Stromal cell of bone marrow (primary cell): Measurements from ENCODE around the gene POC1A.
"Not testable (repeated sequence)": the region's sequence is repeated elsewhere in the genome, so short reads cannot be mapped to it uniquely, and the experiment has no call there.

Experiments
- DNase-seq: peaks from one replicate; pipeline ENCODE4 v3.0.0-alpha.2; 2012; ENCODE audit warnings: low read depth

POC1A gene

DNA sequence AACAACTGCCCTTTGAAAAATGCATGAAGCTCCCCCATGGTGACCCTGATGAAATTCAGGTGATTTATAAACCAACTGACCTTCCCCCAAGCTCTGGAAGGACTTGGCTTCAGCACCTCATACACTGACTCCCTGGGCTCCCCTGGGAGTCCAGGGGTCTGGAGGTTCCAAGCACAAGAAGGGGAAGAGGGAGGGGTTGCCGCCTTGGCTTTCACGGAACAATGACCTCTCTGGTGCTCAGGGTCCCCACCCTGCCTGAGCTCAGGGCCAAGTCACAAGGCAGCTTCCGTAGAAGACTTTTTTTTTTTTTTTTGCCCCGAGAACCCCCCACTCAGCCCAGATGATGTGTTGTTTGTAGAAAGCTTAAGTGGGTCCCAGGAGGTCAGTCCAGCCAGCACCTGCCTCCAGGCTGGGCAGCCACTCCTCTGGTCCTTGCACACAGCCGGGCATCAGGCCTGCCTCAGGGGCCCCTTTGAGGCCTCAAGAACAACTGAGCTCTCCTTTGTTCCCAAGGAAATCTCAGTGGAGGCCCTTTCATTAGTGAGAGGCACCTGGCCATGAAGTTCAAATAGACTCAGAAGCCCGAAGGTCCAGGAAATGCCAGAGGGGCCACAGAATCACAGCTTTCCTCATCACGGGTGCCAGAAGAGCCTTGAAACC is 29.7 kb upstream of the POC1A start:
- DNase-seq: no peak

DNA sequence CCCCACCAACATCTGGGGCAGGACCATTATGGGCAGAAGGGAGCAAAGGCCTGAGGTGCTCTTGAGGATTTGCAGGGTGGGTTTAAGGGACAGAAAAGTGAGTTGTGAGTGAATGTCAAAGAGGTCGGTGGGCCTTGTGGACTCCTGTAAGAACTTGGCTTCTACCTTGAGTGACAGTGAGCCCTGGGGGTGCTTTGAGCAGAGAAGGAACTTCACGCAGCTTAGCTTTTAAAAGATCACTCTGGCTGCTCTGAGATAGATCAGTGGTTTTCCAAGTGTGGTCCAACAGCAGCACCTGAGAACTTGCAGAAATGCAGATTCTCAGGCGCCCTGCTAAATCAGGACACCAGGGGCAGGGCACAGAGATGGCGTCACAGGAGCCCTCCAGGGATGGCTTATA is 28.5 kb upstream of the POC1A start:
- no peak for DNase-seq

DNA sequence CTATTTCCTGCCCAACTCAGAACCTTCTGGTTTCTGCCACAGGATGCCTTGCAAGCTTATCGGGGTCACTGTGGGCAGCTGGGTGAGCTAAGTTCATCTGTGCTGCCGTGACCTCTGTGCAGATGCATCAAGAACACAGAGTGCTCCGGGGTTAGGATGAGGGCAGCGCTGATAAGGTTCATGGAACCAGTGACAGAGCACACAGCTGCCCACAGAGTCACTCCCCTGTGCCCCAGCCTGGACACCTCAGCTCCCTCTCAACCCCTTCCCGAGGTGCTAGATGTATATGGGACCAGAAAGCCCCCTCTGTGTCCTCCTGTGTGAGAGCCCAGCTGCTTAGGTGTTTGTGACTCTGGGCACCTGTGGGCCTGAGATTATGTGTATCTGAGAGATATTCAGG is 28.0 kb upstream of the POC1A start:
- no peak for DNase-seq

DNA sequence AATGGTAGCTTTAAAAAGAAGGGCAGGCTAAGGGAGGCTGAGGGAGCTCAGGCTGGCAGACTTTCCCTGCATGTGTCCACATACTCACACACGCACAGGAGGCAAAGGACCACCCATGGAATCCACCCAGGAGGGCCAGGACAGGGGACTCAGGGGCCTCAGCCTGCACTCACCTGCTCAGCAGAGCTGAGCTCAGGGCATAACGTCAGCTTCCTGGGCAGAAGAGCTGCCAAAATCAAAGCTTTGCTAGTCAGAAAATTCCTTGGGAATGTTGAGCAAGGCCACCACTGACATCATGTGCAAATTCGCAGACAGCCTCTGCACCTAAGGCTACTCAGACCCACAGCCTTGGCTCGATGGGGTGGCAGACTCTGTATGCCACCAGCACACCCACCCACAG is 27.3 kb upstream of the POC1A start:
- DNase-seq: no peak

DNA sequence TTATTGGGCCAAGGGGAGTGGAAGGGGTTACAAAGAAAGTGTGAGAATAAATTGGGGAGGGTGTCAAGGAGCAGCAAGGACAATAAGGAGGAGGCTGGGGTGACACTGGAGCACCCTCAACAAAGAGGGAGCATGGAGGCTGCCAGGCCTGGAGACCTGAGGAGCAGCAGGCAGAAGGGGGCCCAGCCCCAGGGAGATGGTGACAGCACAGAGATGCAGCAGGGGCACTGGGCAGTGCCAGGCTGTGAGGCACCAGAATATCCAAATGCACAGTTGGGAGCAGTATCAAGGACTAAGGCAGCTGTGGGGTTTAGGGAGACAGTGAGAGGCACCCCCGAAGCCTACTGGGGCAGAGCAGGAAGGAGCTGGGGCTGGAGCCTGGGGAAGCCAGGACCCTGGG is 24.3 kb upstream of the POC1A start:
- DNase-seq: no peak

DNA sequence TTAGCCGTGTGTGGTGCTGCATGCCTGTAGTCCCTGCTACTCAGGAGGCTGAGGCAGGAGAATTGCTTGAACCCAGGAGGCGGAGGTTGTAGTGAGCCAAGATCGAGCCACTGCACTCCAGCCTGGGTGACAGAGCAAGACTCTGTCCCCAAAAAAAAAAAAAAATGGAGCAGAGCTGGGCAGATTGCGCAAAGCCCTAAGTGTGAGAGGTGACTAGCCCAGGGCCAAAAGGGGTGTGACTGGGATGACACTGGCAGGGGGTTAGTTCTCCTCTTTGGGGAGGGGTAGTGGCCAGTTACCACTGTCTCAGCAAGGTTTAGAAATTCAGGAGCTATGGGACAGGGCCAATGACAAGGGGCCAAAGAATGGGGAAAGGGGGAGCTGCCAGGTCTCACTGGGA is 23.9 kb upstream of the POC1A start:
- not testable (repeated sequence) for DNase-seq

DNA sequence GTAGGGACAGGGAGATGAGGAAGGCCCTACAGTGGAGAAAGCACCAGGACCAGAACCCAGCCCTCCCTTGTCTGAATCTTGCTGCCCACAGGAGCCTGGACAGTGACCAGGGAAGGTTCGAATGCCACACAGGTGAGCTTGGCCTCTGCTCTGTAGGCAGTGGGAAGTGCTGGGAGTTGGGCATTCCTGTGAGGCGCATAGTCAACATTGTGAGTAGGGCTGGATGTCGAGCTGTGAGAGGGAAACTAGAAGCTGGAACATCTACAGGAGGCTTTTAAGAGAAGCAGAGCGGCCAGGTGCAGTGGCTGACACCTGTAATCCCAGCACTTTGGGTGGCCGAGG is 23.4 kb upstream of the POC1A start:
- no peak for DNase-seq

DNA sequence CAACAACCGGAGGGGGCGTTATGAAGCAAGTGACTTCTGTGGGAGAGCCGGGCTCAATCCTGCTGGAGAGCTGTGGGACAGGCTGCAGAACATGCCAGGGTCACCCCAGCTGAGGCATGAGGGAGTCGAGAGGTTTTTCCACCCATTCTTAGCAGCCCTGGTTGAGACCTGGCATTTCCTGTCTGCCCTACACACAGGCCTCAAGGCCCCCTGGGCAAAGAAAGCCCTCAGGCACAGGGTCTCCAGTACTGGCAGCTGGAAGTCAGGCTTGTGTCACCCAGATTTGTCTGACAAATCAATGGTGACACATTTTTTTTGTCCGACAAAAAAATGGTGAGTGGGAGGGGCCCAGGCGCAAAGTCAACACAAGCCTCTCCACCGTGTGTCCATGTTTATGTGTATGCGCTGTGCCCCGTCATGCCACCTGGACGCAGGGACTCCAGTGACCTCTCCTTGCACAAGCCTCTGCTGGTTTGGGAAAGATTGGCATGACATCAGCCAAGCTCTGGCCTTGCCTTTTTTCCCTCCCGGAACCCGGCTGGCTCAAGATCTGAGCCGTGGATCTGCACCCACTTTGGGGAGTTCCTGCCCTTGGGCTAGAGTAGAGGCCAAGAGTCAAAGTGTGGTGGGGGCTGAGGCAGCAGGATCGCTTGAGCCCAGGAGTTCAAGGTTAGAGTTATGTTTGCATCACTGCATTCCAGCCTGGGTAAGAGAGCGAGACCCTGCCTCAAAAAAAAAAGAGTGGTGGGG is 22.9 kb upstream of the POC1A start:
- no peak for DNase-seq

DNA sequence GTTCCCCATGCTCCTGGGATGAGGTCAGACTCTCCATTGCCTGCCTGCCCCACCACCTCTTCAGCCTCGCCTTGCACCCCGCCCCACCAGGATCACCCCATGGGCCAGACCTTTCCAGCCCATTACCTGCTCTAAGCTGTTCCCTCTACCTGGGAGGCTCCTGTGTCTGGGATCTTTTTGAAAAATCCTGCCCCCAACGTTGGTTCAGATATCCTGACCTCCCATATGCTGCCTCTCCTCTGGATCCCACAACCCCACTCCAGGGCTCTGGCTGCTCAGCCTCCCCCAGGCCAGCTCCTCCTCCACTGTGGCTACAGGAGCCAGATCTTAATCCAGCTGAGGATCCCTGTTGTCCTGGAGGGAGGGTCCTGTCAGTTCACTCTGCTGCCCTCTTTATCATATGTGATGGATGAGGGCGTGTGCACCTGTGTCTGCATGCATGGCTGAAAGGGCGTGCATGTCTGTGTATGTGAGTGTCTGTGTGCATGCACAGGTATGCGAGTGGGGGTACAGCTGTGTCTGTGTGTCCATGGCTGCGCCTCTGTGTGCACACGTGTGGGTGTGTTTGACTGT is 22.0 kb upstream of the POC1A start:
- DNase-seq: no peak

DNA sequence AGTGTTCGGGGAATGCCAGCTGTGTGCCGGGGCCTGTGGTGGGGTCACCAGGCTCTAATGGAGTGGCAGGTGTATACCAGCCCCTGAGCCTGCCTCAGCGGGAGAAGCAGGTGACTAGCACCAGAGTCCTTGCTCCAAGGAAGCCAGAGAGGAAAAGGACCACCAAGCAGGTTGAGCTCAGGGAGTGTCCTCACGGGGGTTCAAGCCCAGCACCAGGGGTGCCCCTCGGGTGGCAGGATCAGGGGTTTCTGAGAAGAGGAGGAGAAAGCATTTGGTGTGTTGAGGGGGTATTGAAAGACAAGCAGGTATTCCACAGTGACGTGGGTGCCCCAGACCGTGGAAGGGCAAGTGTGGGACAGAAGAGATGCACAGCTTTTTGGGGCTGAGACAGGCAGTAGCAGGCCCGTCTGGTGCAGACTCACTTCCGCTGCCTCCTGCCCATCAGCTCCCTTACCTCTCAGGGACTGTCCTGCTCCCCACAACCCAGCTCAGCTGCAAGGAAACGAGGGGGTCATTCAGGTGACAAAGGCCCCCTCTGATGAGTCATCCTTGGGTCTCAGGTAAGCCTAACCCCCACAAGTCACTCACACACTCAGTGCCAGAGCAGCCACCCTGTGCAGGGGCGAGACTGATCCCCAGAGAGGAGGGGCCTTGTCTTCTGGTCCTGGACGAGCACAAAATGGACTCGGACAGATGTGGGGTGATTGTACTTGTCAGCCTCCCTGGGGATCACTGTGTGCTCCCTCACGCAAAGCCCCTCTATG is 21.4 kb upstream of the POC1A start:
- no peak for DNase-seq

DNA sequence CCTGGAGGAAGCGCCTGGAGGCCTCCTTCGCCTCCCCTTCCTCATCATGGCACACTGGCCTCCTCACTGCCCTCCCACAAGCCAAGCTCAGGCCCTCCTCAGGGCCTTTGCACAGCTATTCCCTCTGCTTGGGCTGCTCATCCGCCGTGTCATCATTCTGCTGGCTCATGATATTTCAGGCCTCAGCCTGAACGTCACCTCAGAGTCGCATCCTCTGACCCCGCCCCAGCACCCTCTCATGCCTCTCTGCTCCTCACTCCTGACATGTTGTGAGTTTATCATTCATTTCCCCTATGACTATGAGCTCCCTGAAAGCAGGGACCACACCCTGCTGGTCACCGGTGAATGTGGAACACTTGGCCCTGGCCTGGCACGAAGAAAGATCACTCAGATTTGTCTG is 20.7 kb upstream of the POC1A start:
- no peak for DNase-seq

DNA sequence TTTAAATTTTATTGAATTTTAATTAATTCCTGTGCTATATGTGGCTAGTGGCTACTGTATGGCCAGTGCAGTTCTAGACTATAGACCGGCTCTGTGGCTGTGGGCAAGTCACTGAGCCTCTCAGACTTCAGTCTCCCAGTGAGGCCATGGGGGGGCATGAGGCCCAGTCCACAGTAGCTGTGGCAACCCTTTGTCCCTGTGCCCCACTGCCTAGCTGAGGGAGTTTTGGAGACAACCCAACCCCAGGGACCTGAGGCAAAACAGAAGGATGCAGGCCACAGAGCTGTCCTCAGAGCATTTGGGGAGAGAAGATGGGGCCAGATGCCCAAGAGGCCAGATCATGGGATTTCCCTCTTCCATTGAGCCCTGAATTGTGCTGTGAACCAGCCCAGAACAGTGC is 18.9 kb upstream of the POC1A start:
- DNase-seq: no peak

DNA sequence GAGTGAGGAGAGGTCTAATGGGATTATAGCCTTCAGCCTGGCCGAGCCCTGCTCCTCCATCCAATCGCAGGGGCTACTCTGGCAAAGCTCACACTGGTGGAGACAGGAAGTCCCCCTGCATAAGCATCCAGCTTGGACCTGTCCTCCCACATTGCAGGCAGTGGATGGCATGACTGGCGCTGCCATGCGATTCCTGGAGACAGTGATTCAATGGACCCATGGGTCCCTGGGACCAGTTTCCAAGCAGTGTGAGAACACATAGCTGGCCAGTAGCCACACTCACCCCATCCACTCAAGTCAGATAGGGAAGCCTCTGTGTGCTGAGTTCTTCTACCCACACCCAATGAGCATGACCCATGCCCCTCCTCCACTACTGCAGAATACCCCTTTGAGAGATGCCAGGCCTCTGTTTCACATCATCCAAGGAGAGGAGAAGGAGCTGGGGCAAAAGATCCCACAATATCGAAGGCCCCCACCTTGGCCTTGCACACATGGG is 18.1 kb upstream of the POC1A start:
- DNase-seq: no peak

DNA sequence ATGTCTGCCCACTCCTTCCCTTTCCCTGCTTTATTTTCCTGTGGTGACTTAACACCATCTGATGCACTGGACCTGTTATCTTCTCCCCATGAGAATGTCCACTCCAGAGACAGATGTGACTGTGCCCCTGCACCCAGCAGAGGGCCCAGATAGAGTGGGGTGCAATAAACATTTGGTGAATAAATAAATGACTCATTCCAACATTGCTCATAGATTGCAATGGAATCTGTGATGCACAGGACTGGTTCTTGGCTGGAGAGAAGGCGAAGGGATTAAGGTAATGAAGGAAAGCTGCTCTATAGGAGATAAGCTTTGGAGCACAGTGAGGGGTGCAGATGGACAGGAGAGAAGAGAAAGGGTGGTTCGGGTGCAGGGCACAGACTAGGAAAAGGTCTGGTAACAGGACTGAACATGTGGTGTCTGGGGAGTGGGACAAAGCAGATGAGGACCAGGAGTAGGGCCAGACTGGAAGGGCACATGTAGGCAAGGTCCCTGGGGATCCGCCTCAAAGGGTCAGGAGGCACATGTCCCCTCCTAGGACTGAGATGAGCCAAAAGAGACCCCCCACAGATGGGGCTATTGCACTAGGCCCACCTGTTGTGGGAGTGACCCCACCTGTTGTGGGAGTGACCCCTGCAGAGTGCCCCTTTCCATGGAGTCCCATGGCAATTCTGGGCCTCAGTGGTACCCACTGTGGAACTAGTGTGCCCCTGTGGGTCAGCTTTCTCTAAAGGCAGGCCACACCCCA is 17.5 kb upstream of the POC1A start:
- peak; percentile 26 for DNase-seq

DNA sequence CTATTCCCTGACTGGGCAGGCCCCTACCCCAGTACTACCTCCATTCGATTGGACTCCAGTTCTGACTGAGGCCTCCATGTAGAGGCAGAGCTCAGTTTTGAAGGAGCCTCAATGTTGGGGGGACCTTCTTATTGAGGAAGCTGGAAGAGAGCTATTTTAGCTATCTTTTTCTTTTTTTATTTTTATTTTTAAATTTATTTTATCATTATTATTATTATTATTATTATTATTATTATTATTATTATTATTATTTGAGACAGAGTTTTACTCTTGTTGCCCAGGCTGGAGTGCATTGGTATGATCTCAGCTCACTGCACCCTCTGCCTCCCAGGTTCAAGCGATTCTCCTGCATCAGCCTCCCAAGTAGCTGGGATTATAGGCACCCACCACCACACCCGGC is 16.0 kb upstream of the POC1A start:
- DNase-seq: not testable (repeated sequence)

DNA sequence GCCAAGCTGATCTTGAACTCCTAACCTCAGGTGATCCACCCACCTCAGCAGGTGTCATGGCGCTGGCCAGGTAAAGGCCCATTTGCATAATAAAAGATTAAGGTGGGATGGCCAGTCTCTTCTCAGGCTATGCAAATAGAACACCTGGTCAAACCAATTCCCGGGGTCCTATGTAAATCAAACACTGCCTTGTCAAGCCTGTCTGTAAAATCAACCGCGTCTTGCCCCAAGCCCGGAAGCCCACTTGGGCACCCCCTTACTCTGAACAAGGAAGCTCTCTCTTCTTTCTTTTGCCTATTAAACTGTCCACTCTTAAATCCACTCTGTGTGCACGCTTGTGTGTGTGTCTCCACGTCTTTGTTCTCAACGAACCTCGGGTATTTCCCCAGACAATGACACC is 13.0 kb upstream of the POC1A start:
- no peak for DNase-seq

DNA sequence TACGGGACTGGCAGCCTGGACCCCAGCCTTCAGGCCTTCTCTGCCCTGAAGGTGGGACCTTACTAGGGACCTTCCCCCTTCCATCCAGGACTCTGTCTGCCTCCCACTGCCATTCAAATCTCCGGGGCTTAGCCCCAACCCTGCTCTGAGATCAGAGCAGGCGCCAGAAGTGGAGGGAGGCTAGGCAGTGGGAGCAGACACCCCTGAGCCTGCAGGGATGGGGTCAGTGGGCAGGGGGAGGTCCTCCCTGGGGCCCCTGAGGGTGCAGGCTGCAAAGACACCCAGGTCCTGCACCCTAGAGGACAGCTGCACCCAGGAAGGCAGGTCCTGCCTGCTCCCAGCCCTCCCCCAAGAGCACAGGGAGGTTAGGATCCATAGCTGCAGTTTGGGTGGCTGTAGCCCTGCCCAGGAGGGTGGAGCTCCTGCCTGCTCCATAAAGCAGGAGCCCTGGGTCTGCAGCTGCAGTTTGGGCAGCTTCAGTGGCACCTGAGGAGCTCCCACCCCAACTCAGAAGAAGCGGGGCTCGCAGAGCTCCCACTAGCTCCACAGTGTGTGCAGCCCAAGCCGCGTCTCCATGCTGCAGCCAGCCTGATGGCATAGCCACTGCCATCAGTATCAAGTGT is 8.1 kb upstream of the POC1A start:
- DNase-seq: no peak

DNA sequence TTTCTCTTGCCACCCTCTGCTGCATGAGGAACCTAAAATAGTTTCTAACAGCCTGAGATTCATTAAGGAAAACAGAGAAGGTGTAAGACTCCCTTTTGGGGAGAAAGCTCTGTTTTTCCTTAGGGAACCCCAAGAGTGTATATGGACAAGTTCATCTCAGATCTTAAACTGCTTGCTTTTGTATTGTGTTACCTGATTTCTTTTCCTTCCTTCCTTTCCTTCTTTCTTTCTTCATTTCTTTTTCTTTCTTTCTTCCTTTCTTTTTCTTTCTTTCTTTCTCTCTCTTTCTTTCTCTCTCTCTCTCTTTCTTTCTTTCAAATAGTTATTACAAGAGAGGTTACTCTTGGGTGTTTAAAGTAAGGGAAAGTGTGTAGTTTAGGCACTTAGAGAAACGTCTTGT is 5.3 kb upstream of the POC1A start:
- no peak for DNase-seq

DNA sequence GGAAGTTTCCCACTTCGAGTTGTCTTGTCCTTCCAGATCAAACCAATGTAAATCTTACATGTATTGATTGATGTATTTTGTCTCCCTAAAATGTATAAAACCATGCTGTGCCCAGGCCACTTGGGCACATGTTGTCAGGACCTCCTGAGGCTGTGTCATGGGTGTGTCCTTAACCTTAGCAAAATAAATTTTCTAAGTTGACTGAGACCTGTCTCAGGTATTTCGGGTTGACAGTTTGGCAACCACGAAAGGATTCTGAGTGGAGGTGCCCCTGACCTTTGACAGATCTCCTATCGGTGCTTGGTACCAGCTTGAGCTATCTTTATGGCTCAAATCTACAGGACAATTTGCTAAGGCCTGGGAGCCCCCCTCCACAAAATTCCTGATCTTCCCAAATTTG is 1.7 kb upstream of the POC1A start:
- DNase-seq: no peak

DNA sequence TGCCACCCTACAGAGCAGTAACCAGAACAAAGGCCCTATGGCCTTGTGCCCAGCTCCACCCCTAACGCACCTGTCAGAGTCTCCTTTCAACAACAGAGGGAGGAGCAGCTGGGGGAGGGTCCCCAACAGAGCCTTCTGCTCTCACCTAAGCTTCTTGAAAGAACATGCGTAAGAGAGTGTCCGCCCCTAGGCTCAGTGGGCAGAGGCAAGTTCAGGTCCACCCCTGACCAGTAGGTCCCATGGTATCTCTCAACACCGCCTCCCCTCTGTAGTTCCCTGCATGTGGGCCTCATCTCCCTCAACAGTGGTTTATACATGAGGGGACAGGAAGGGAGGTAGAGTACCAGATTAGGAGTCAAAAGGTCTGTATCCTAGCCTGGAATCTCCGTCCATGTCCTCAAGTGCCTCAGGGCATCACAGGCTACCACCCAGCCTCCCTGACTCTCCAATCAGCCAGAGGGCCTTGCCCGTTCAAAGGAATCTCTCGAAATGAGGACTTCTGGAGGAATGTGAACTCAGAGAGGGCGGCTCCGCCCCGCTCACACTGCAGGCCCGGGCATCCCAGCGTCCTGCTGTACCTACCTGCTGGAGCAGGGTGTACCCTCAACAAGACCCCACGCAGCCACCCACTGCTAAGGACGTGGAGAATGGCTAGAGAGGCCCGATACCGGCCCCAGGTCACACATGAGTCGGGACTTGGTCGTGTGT is 680 bp downstream of the POC1A start:
- no peak for DNase-seq

DNA sequence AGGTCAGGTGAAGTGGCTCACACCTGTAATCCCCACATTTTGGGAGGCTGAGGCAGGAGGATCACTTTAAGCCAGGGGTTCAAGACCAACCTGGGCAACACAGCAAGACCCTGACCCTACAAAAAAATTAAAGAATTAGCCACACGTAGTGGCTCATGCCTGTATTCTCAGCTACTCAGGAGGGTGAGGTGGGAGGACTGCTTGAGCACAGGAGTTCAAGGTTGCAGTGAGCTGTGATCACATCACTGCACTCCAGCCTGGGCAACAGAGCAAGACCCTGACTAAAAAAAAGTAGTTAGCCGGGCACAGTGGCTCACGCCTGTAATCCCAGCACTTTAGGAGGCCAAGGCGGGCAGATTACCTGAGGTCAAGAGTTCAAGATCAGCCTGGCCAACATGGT is 2.2 kb downstream of the POC1A start:
- DNase-seq: not testable (repeated sequence)
